SK-N-MC (cell line): ENCODE data around the gene RGL1.

ENCODE experiments used
- EZH2 ChIP-seq: fragments of 200-600 bp; sonication (generic); IDR thresholded peaks from one replicate; pipeline ENCODE4 v1.6.1; 2017; ENCODE audit warnings: antibody characterized with exemption
- FOXP2 ChIP-seq: optimal IDR thresholded peaks from 2 replicates; pipeline ENCODE3; 2011; ENCODE audit warnings: mild to moderate bottlenecking, moderate library complexity; ENCODE audit not compliant: insufficient read depth; ENCODE audit errors: extremely low read length, control extremely low read depth
- POLR2AphosphoS5 ChIP-seq: IDR thresholded peaks from 2 replicates; pipeline ENCODE4 v1.6.1; 2012; ENCODE audit warnings: mild to moderate bottlenecking, low read depth, low read length, borderline replicate concordance

DNA sequence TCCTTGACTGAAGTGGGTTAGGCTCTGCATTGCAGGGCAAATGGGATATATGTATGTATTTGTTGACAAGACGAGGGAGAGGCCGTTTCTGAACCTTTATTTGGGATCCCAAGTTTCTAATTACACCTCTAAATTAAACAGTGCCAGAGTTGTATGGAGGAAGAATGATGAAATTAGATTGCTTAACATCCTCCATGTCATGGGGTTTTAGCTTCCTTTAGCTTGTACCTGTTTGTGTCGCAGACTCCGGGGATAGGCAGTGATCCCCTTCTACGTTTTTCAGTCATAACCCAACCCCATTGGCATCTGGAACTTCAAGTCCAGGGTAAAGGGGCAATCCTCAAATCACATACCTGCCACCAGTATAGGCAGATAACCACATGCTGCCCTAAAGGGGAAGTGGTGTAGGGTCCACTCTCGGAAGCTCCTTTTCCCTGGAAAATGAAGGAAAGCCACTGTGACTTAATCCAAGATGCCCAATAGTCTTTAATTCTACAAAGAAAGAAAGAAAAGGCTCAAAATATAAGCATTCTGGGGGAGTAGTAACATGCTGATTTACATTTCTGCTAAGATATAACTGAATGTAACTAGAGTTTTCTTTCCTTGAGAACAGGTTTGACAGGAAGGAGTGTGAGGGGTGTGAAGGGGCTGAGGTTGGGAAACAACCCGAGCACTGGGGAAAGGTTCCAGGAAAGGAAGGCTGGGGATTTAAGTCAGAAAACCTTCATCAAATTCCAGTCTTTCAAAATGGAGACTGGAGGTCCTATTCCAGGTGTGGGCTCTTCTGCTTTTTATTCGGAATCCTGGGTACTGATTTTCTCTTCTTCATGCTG, 77.6 kb downstream of the RGL1 start:
- TF ChIP-seq POLR2AphosphoS5 (no peak), EZH2 (no peak), FOXP2 (no peak)
